GM23338 (cell line): ENCODE results near the gene PCDHB8. TPM values are rescaled to one million over a fixed set of nuclear protein-coding genes. Genes with fewer than 3 reads are reported as not detected.
A peak's percentile ranks its signal among the peaks of the same experiment; 100 is the strongest.
"Not testable (repeated sequence)": the region's sequence is repeated elsewhere in the genome, so short reads cannot be mapped to it uniquely, and the experiment has no call there.

Experiments used
- ATAC-seq: fragments of 200-7000 bp; cut with Tn5 transposase; 3 replicates; pipeline ENCODE4 v1.9.1; 2020
- DNase-seq: peaks from one replicate; pipeline ENCODE4 v3.0.0-alpha.2; 2015; ENCODE audit warnings: low spot score
- H2AFZ ChIP-seq: fragments of 200-600 bp; sonication (generic); 2 replicates; pipeline ENCODE4 v1.8.0; 2016; ENCODE audit warnings: antibody characterized with exemption, mild to moderate bottlenecking, moderate library complexity
- H3F3A ChIP-seq: fragments of 200-600 bp; sonication (generic); replicated peaks from 2 replicates; pipeline ENCODE4 v1.8.0; 2017; ENCODE audit warnings: antibody characterized with exemption, mixed run types, low read depth
- H3K27ac ChIP-seq: fragments of 200-600 bp; sonication (generic); 2 replicates; pipeline ENCODE4 v1.6.1; 2016; ENCODE audit warnings: low read depth
- H3K27me3 ChIP-seq: fragments of 200-600 bp; sonication (generic); 2 replicates; pipeline ENCODE4 v1.8.0; 2016; ENCODE audit warnings: mild to moderate bottlenecking, mixed run types, moderate library complexity; ENCODE audit not compliant: insufficient read depth
- H3K36me3 ChIP-seq: fragments of 200-600 bp; sonication (generic); 2 replicates; pipeline ENCODE4 v1.8.0; 2016; ENCODE audit warnings: mild to moderate bottlenecking; ENCODE audit not compliant: insufficient read depth
- H3K4me1 ChIP-seq: fragments of 200-600 bp; sonication (generic); 2 replicates; pipeline ENCODE4 v1.8.0; 2016; ENCODE audit warnings: mild to moderate bottlenecking, moderate library complexity; ENCODE audit not compliant: insufficient read depth
- H3K4me2 ChIP-seq: fragments of 200-600 bp; sonication (generic); 2 replicates; pipeline ENCODE4 v1.7.1; 2017; ENCODE audit warnings: mixed run types
- H3K4me3 ChIP-seq: fragments of 200-600 bp; sonication (generic); 2 replicates; pipeline ENCODE4 v1.6.1; 2016; ENCODE audit warnings: mixed run types
- H3K79me2 ChIP-seq: fragments of 200-600 bp; sonication (generic); replicated peaks from 2 replicates; pipeline ENCODE4 v1.8.0; 2017; ENCODE audit warnings: mild to moderate bottlenecking; ENCODE audit not compliant: insufficient read depth
- H3K9me2 ChIP-seq: fragments of 200-600 bp; sonication (generic); 2 replicates; pipeline ENCODE4 v1.8.0; 2017; ENCODE audit not compliant: insufficient read depth
- H4K20me1 ChIP-seq: fragments of 200-600 bp; sonication (generic); replicated peaks from 2 replicates; pipeline ENCODE4 v1.8.0; 2017; ENCODE audit warnings: mild to moderate bottlenecking; ENCODE audit not compliant: insufficient read depth
- H3K27ac Mint-ChIP-seq: 2 replicates; pipeline ENCODE4 v1.8.0; 2020; ENCODE audit warnings: inconsistent platforms, mild to moderate bottlenecking, moderate library complexity, mixed read lengths
- H3K27me3 Mint-ChIP-seq: 3 replicates; pipeline ENCODE4 v1.8.0; 2022; ENCODE audit warnings: low read depth, mild to moderate bottlenecking, moderate library complexity, mixed read lengths, inconsistent platforms; ENCODE audit not compliant: insufficient read depth, poor library complexity
- H3K36me3 Mint-ChIP-seq: 3 replicates; pipeline ENCODE4 v1.8.0; 2021; ENCODE audit warnings: low read depth, mild to moderate bottlenecking, inconsistent platforms, moderate library complexity, mixed read lengths
- H3K4me1 Mint-ChIP-seq: 3 replicates; pipeline ENCODE4 v1.8.0; 2020; ENCODE audit warnings: mild to moderate bottlenecking, inconsistent platforms, mixed read lengths
- H3K4me3 Mint-ChIP-seq: 3 replicates; pipeline ENCODE4 v1.8.0; 2021; ENCODE audit warnings: moderate library complexity, mild to moderate bottlenecking, inconsistent platforms, mixed read lengths
- H3K9me3 Mint-ChIP-seq: 3 replicates; pipeline ENCODE4 v1.8.0; 2020; ENCODE audit warnings: moderate library complexity, mild to moderate bottlenecking, inconsistent platforms, mixed read lengths
- CTCF ChIP-seq, 2 experiments: fragments of 200-600 bp in 1 of 2; sonication (generic) in 1 of 2; conservative IDR thresholded peaks; 2 replicates each; pipeline versions ENCODE4 v1.5.1 to v1.6.1; 2016 to 2017; ENCODE audit warnings: antibody characterized with exemption in 2 of 2, low read depth in 2 of 2, mild to moderate bottlenecking in 2 of 2, moderate library complexity in 1 of 2
- JUNB ChIP-seq: IDR thresholded peaks from one replicate; pipeline ENCODE4 v1.6.1; 2016; ENCODE audit warnings: antibody characterized with exemption; ENCODE audit not compliant: unreplicated experiment
- polyA plus RNA-seq: library from polyadenylated mRNA; unstranded; fragments of >200 nt; fragmentation: Nextera tagmentation; extraction: Ambion mirVana; gene quantifications from 2 replicates; pipeline ENCODE4 v1.2.1, GENCODE V29; 2016
- total RNA-seq: library from RNA; depleted of rRNA; stranded (reverse); fragments of >200 nt; shearing (Covaris generic); gene quantifications from 2 replicates; pipeline ENCODE4 v1.2.3, GENCODE V29; 2014

Gene PCDHB8
- total and polyA plus RNA-seq, 2 experiments from 2014 or later, result 0.84 to 2.7 TPM

- H3K27ac Mint-ChIP-seq, result no peak within 1 kb of the TSS
- Histone ChIP-seq H3K4me1 (no peaks in the 10 kb centered on the region), H2AFZ (no peak within 1 kb of the TSS), H4K20me1 (no peaks in the 10 kb centered on the region), H3K4me3 (no peak within 1 kb of the TSS), H3K27ac (no peak within 1 kb of the TSS), H3F3A (no peaks in the 10 kb centered on the region), H3K27me3 (no peaks in the 10 kb centered on the region), H3K4me2 (no peak within 1 kb of the TSS), H3K9me2 (no peaks in the 10 kb centered on the region), H3K36me3 (no peaks in the 10 kb centered on the region), H3K79me2 (no peaks in the 10 kb centered on the region)
- H3K36me3 Mint-ChIP-seq, result peaks cover 8% of the 10 kb centered on the region
- no peak within 1 kb of the TSS for H3K4me3 Mint-ChIP-seq
- peak; percentile 85 for DNase-seq
- no peak for ATAC-seq
- no peaks in the 10 kb centered on the region; the same call in 2 of the 3 replicates for H3K4me1 Mint-ChIP-seq
- peaks cover 3% of the 10 kb centered on the region for H3K27me3 Mint-ChIP-seq
- TF ChIP-seq CTCF (conservative IDR thresholded peaks at IDR 0.05; ENCODE audit: low read depth in 2 of 2) (peak; percentile 77 to 98), JUNB (no peak)
- H3K9me3 Mint-ChIP-seq, result peaks cover 19% of the 10 kb centered on the region
Measured at GRCh38 chr5:141172381-141173204, 5.0 kb upstream of the PCDHB8 start, which contains the start of gene PCDHB7. Gene PCDHB7, plus strand, starts transcription at chr5:141172644. Its CDS starts 192 bp downstream, at chr5:141172836.

GRCh38 chr5:141174291-141175104 is 3.1 kb upstream of the PCDHB8 start:
- H3K79me2 ChIP-seq, H3K27ac ChIP-seq, H4K20me1 ChIP-seq, H3K36me3 ChIP-seq, H3K4me3 Mint-ChIP-seq, H3K27me3 Mint-ChIP-seq, H3K4me2 ChIP-seq, ATAC-seq, H3F3A ChIP-seq, H3K4me1 ChIP-seq, H3K27me3 ChIP-seq, H3K36me3 Mint-ChIP-seq, H3K4me1 Mint-ChIP-seq, H3K9me2 ChIP-seq, H3K27ac Mint-ChIP-seq, H3K4me3 ChIP-seq: not testable (repeated sequence)
- 0 out of 4 replicates have a peak, but pooled peaks have one; percentile 4 to 18 for TF ChIP-seq CTCF (conservative IDR thresholded peaks at IDR 0.05; ENCODE audit: low read depth in 2 of 2)
- peaks cover 19% of the 10 kb centered on the region for H3K9me3 Mint-ChIP-seq
- peak overlapping the region; percentile 33 for H2AFZ ChIP-seq
- peak; percentile 34 for DNase-seq
